NCI-H82 (cell line): ENCODE data around the gene PFKFB4.
"Not testable (repeated sequence)": the region's sequence is repeated elsewhere in the genome, so short reads cannot be mapped to it uniquely, and the experiment has no call there.

ENCODE experiments used
- DNase-seq: peaks from one replicate; lab custom pipeline; 2025; lab: John Stamatoyannopoulos, UW

Gene PFKFB4

DNA sequence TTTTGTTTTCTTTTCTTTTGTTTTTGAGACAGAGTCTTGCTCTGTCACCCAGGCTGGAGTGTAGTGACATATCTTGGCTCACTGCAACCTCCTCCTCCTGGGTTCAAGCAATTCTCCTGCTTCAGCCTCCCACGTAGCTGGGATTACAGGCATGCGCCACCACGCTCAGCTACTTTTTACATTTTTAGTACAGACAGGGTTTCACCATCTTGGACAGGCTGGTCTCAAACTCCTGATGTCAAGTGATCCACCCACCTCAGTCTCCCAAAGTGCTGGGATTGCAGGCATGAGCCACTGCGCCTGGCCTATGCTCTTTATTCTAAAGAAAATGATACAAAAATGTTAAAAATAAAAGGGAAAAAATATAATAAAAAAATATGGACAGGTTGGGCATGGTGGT, 25.9 kb downstream of the PFKFB4 start:
- not testable (repeated sequence) for DNase-seq

DNA sequence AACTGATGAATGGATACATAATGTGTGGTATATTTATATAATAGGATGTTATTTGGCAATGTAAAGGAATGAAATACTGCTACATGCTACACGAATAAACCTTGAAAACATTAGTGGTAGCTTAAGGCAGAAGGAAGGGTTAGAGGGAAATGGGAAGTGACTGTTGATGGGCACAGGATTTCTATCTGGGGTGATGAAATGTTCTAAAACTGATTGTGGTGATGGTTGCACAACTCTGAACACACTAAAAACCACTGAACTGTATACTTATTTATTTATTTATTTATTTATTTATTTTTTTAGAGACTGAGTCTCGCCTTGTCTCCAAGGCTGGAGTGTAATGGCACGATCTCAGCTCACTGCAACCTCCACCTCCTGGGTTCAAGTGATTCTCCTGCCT, 27.8 kb downstream of the PFKFB4 start:
- DNase-seq = no peak

DNA sequence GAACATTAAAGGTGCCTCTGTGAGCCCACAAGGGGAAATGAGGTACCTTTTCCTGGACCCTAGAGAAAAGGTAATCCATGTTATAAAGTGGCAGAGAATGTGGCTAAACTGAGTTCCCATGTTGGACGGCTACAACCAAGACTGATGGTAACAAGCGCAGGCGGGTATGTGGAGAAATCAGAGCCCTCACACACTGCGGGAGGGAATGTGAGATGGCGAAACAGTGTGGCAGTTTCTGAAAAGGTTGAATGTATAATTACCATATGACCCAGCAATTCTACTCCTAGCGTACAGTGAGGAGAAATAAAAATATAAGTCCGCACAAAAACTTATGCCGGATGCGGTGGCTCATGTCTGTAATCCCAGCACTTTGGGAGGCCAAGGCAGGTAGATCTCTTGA, 28.6 kb downstream of the PFKFB4 start:
- DNase-seq = no peak

- DNase-seq = no peak
Observed at GRCh38 chr3:48524970-48525369, 31.6 kb downstream of the PFKFB4 start.

DNA sequence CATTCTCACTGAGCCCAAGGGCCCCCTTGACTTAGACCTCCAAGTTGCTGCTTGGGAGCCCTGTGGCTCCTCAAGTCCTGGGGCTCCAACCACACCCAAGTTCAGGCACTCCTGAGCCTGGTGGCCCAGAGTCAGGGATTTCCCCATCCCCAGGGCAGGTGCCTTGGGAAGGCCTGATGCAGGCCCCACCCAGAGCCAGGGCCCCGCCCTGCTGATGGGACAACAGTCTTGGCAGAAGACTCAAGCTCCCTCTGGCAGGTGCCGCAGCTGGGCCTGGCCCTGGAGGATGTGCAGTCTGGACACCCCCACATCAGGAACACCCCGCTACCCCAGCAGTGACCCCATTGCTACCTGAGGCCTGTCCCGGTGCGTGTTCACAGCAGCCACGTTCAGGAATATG, 35.0 kb downstream of the PFKFB4 start:
- DNase-seq = no peak

DNA sequence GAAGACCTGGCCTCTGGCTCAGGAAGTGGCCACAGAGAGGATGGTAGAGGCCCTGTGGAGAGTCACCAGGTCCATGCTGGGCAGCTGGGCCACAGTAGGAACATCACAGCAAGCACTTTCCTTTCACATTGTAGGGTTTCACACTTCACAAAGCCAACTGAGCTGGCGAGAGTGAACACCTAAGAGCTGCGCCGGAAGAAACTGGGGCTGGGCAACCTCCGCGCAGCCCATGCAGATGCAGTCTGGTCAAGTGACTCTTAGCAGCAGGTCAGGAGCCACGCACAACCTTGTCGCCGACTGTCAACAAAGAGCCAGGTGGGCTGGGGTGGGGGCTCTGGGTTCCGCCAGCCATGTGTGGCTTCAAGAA, 37.3 kb downstream of the PFKFB4 start:
- no peak for DNase-seq

GRCh38 chr3:48518638-48519276, 37.8 kb downstream of the PFKFB4 start:
- no peak for DNase-seq

DNA sequence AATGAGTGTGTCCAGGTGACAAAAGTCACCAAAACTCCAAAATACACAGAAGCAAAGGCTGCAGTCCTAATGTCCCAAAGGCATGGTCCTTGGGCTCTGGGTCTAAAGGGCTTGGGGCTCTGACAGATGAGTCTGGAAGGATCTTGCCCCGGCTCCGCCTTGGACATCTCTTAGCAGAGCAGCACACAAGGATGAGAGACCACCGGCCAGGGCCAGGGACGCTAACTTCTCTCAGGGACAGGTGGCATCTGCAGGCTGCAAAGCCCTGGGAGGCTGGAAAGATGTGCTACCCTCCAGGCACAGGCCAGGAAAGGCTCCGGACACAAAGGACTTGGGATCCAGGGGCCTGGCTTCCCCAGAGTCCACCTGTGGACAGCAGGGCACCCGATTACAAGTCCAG, 38.5 kb downstream of the PFKFB4 start:
- no peak for DNase-seq

DNA sequence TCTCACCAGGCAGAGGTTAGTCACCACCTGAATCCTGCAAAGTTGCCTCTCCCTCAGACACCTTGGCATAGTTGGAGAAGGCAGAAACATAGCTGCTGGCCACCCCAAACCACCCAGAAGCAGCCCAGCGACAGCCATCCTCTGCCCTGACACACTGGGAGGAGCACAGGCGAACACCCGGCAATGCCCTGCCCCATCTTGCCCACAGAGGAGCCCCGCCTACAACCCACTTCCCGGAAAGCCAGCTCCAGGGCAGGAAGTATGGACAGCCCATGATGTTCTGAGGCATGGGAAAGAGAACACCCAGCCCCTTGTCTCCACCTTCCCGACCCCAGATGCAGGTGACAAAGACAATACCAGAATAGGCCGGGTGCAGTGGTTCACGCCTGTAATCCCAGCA, 40.0 kb downstream of the PFKFB4 start:
- no peak for DNase-seq

- no peak for DNase-seq
Observed at GRCh38 chr3:48514431-48515227, 42.0 kb downstream of the PFKFB4 start.

GRCh38 chr3:48511551-48511950, 45.1 kb downstream of the PFKFB4 start:
- no peak for DNase-seq

GRCh38 chr3:48507256-48508061, 49.1 kb downstream of the PFKFB4 start:
- peak; percentile 77 for DNase-seq

DNA sequence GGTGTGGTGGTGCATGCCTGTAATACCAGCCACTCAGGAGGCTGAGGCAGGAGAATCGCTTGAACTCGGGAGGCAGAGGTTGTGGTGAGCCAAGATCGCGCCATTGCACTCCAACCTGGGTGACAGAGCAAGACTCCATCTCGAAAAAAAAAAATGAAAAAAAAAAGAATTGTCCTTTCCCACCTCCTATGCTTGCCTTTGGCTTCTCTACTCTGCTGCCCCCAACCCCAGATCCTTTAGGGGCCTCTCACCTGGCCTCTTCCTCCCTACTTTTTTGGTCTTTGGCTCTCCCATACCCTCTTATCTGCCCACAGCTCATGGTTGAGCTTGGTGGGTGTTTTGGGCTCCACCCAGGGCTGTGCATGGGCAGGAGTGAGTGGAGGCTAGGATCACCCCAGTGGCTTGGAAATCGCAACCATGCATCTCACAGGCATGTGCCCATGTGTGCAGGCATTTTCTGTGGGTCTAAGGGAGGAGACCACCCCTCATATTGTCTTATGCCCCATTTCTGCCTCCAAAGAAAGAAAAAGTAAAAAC, 50.6 kb downstream of the PFKFB4 start:
- no peak for DNase-seq

DNA sequence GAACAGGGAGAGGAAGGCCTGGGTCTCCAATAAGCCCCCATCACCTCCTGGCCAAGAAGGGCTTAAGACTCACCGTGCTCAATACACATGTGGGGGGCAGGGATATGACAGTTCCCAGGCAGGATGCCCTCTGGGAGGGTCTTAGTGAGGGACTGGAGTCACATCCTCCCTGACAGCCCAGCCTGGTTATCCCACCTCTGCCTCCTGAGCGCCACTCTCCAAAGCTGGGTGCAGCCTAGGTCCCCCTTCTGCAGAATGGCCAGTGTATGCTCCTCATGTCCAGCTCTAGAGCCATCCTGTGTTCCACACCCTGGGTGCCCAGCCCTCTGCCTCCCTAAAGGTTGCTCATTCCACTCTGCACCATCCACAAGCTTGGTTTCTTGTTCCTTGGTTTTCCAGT, 51.5 kb downstream of the PFKFB4 start:
- no peak for DNase-seq

- DNase-seq = peak; percentile 22
Observed at GRCh38 chr3:48504051-48504946, 52.3 kb downstream of the PFKFB4 start, which contains the start of gene SHISA5. TSS of gene SHISA5 (minus strand) at chr3:48504174. CDS start at chr3:48504094, 80 bp downstream.

- no peak for DNase-seq
Observed at GRCh38 chr3:48503401-48504050, 53.1 kb downstream of the PFKFB4 start.

DNA sequence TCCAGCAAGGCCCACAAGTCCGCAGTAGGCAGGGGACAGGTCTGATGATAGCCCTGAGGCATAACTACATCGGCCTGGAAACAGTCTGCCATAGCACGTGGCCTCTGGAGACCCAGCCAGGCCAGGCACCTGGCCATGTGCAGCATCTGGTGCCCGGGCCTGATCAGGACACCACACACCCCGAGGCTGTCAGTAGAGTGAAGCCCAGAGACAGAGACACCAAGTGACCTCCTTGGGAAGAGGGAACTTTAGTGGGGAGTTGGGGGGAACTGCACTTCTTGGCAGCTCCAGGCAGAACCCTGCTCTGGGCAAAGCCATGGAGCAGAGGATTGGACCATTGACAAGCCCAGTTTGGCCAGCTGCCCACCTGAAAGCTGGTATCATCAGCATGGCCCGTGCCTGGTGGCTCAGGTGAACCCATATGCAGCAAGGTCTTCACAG, 53.9 kb downstream of the PFKFB4 start:
- no peak for DNase-seq

DNA sequence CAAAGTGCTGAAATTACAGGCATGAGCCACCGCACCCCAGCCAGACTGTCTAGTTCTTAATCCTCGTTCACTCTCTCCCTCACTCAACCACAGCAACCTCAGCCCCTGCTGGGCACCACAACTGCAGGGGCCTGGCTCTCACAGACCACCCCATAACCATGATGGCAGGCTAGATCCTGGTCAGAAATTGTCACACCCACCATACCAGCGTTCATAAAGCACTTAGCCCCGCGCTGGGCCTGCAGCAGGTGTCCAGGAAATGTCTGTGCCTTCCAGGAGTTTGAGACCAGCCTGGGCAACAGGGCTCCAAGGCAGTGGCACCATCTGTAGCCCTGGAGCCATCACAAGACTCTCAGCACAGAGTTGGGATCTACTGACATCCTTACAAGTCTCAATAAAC, 54.5 kb downstream of the PFKFB4 start:
- DNase-seq = no peak

DNA sequence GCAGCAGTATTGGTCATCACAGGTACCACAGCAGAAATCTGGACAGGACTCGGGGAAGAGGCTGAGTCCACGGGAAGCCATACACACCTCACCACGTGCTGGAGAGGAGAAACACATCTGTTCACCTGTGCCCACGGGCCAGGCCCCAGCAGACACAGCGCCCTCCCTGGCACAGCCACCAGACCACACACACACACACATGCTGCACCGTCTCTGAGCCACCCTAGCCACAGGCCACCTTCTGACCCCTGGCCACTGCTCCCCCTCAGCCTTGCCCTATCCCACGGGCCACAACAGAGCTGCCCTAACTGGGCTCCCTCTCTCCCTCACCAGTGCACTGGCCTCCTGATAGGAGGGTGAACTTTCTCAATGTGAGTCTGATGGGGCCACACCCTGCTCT, 55.4 kb downstream of the PFKFB4 start:
- DNase-seq = no peak

DNA sequence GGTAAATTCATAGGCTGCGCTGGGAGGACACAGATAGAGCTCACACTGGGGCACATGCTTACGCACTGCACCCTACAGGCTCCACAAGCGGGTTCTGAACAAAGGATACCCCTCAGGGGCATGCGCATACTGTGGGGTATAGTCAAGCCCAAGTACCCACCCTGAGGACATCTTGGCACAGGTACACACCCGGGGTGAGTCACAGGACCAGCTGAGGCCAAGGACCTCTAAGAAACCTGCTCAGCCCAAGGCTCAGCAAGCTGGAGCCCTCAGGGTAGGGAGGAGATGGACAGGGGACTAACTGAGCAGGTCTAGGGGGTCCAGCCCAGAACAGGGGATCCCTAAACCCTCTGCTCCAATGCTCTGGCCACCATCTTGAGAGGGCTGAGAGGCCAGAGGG, 55.9 kb downstream of the PFKFB4 start:
- DNase-seq = no peak

DNA sequence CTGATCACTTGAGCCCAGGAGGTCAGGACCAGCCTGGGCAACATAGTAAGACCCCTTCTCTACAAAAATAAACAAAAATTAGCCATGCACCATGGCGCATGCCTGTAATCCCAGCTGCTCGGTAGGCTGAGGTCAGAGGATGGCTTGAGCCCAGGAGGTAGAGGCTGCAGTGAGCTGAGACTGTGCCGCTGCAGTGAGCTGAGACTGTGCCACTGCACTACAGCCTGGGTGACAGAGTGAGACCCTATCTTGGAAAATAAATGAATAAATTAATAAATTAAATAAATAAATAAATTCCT, 63.5 kb downstream of the PFKFB4 start:
- DNase-seq = peak; percentile 35
